ENCODE data around the gene TBX1.

TBX1 gene

GRCh38 chr22:19814428-19814827 lies 53.9 kb downstream of the TBX1 start:
- no peak for DNase-seq (ENCODE audit: low spot score)

DNA sequence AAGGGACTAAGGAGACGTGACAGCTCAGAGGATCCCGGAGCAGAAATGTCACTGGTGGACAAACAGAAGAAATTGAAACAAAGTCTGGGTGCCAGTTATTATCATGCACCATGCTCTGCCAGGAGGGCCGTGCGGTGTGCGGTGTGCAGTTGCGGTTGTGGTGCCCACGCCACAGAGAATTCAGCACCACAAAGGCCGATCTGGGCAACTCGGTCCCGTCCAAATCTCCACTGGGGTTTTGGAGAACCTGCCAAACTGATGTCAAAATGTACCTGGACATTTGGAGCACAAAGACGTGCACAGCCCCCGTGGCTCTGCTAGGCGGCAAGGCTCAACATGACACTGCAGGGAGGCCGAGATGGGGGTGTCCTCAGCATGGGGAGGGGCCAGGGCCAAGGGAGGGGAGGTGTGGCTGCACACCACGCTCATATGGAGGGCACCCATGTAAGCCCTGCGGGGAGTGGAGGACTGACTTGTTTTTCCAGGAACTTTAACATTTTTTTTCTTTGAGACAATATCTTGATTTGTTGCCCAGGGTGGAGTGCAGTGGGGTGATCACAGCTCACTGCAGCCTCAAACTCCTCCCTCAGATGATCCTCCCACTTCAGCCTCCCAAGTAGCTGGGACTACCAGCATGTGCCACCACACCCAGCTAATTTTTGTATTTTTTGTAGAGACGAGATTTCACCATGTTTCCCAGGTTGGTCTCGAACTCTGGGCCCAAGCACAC lies 54.7 kb downstream of the TBX1 start:
- DNase-seq (ENCODE audit: low spot score): no peak

DNA sequence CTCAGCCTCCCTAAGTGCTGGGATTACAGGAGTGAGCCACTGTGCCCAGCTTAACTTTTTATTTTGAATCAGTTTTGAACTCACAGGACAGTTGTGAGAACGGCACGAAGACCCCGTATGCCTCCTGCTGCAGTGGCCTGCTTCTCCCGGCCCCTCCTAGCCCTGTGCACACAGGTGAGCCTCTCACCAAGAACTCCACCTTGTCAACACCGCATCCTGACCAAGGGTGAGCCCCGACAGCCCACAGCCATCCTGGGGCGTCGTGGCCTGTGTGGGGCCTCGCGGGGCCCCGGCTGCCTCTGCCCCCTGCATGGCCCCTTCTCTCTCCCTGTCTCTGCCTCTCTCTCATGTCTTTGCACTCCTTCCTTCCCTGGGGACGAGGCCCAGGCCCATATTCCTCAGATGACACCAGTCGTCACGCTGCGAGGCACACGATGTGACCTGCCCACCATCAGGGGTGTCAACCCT lies 55.3 kb downstream of the TBX1 start:
- DNase-seq (ENCODE audit: low spot score): no peak

GRCh38 chr22:19816372-19817119 lies 56.0 kb downstream of the TBX1 start:
- DNase-seq (ENCODE audit: low spot score): no peak
